ENCODE data around the gene ZNF865.
A peak's percentile ranks its signal among the peaks of the same experiment; 100 is the strongest.

The ZNF865 gene

DNA sequence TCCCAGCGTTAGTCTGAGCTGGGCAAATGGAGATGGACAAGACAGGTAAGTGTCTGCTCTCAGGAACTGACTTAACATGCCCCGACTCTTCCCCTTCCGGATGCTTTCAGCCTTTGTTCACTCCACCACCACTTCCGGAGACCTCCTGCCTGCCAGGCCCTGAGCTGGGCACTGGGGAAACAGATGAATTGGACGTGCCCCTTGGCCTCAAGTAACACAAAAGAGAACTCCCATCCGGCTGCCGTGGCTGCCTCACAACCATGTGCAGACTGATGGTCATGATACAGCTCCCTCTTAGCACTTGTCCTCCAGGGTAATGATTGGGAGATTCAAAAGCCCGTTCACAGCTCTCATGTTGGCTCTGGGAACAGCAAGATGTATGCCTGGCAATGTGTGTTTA is 12.0 kb downstream of the ZNF865 start:
- no peaks in the 10 kb centered on the region for H3K27me3 Mint-ChIP-seq
- DNase-seq: no peak
- ATAC-seq (replicated peaks): no peak
- no peak overlapping the region for H3K27ac Mint-ChIP-seq
- H3K36me3 Mint-ChIP-seq (ENCODE audit: insufficient read depth): peaks cover 17% of the 10 kb centered on the region
- H3K4me1 Mint-ChIP-seq (ENCODE audit: low read depth in 2 of 2): peaks cover 10 to 15% of the 10 kb centered on the region in 2 donors
- H3K4me3 Mint-ChIP-seq: no peak overlapping the region
- no peaks in the 10 kb centered on the region for H3K9me3 Mint-ChIP-seq

DNA sequence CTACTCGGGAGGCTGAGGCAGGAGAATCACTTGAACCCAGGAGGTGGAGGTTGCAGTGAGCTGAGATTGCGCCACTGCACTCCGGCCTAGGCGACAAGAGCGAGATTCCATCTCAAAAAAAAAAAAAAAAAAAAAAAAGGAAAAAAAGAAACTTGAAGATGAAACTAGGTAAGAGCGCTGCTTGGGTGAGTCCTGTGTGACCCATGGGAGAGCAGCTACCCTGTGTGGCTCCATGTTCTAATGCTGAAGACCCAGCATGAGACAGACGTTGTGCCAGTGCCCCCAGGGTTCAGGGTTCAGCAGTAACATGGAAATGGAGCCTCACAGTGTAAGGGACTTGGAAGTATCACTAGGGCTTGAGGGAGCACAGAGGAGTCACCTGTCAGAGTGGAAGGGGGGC is 13.0 kb downstream of the ZNF865 start:
- Mint-ChIP-seq H3K4me1 (ENCODE audit: low read depth in 2 of 2) (peaks cover 6 to 8% of the 10 kb centered on the region in 2 donors), H3K27ac (no peak overlapping the region), H3K4me3 (no peak overlapping the region), H3K9me3 (no peaks in the 10 kb centered on the region), H3K27me3 (no peaks in the 10 kb centered on the region), H3K36me3 (ENCODE audit: insufficient read depth) (peaks cover 17% of the 10 kb centered on the region)
- ATAC-seq (replicated peaks) (no peak), DNase-seq (no peak)

DNA sequence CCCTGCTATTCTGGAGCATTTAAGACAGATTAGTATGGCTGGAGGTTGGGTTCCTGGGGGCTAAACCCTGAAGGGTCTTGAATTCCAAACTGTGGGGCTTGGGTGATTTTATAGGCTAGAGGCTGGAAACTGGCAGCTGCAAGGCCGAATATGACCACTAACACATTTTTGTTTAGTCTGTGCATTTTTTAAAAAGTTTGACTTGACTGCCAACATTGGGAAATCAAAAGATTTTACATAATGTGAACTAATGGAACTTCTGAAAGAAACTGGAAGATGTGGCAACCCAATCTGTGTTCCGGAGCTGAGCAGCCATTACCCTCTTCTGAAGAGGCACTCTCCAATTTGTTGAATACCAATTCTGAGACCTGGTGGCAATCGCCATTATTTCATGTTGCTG is 13.8 kb downstream of the ZNF865 start:
- ATAC-seq (replicated peaks): no peak
- Mint-ChIP-seq H3K9me3 (no peaks in the 10 kb centered on the region), H3K27ac (no peak overlapping the region), H3K4me3 (no peak overlapping the region), H3K36me3 (ENCODE audit: insufficient read depth) (peaks cover 23% of the 10 kb centered on the region), H3K27me3 (no peaks in the 10 kb centered on the region), H3K4me1 (ENCODE audit: low read depth in 2 of 2) (peaks cover 11 to 13% of the 10 kb centered on the region in 2 donors)
- no peak for DNase-seq

DNA sequence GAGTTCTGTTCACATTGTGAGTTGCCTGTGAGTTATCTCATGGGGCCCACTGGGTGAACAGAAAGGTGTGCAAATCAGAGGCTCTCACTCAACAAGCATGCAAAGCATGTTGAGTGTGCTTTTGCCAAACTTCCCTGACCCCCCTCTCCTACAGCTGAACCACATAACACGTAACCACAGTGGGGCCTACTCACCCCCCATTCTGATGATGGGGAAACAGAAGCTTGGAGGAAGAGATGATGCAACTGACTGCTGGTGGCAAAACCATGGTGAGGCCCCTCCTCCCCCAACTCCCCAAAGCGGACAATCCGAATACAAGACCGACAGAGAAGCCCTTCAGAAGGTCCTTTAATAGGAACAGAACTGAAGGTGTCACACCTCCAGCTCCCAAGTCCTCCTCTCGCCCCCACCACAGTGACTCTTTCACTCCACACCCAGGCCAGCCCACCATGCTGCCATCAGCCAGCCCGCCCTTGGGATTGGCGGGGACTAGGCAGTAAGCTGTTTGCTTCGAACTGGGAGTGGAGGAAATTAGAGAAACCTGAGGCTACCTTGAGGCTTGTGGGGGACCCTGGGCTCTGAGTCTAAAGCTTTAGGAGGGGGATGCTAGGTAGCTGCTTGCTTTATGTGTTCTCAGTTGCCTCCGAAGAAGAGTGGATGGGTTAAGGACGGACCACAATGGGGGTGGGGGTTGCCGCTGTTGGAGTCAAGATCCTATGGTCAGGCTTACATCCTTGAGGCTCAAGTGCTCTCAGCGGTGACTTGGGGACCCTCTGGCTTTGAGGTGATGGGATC is 15.2 kb downstream of the ZNF865 start:
- Mint-ChIP-seq H3K4me3 (no peak overlapping the region), H3K36me3 (ENCODE audit: insufficient read depth) (peaks cover 32% of the 10 kb centered on the region), H3K27me3 (no peaks in the 10 kb centered on the region), H3K9me3 (no peaks in the 10 kb centered on the region), H3K27ac (peak overlapping the region in 1 of 2 donors; percentile 44), H3K4me1 (ENCODE audit: low read depth in 2 of 2) (peaks cover 14 to 21% of the 10 kb centered on the region in 2 donors)
- DNase-seq (no peak), ATAC-seq (replicated peaks) (no peak)

DNA sequence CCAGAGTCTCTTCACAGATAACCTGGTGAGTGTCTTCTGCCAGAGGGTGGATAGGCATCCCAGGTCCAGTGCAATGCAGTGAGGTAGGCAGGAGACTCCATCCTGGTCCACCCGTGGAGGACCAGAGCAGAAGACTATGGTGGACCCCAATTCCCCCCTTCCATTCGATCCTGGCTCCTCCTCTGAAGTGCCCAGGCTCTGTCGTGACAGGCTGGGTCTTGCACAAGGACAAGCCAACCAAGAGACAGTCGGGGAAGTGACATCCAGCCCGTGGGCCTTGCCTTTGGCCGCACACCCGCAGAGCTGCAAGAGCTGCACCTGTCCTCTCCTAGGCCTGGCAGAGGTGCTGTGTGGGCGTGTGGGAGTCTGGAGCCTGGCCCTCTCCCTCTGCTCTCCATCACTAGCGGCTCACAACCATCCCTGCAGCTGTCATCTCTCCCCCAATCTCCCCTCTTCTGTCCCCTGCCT is 15.8 kb downstream of the ZNF865 start:
- Mint-ChIP-seq H3K9me3 (no peaks in the 10 kb centered on the region), H3K27me3 (no peaks in the 10 kb centered on the region), H3K36me3 (ENCODE audit: insufficient read depth) (peaks cover 36% of the 10 kb centered on the region), H3K27ac (no peak overlapping the region), H3K4me3 (no peak overlapping the region), H3K4me1 (ENCODE audit: low read depth in 2 of 2) (peaks cover 15 to 26% of the 10 kb centered on the region in 2 donors)
- no peak for DNase-seq
- no peak for ATAC-seq (replicated peaks)

DNA sequence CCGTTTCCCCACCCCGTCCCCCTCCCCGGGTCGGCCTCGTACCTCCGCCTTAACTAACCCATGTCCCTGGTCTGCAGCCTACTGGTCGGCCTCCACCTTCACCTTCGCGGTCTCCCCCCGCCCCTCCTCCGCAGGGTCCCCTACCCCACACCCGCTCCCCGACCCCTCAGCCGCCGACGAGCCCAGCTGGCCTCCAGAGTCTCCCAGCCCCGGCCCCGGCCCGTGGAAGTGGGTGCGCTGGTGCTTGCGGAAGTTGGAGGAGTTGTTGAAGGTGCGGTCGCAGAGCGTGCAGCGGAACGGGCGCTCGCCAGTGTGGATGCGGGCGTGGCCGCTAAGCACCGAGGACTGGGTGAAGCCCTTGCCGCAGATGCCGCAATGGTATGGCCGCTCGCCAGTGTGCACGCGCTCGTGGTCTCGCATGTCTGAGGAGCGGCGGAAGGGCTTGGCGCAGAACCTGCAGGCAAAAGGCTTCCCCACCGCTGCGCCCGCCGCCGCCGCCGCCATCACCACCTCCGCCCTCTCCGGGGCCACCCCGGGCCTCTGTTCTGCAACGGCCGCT is 16.3 kb downstream of the ZNF865 start:
- Mint-ChIP-seq H3K4me3 (no peak overlapping the region), H3K27ac (no peak overlapping the region), H3K27me3 (no peaks in the 10 kb centered on the region)

DNA sequence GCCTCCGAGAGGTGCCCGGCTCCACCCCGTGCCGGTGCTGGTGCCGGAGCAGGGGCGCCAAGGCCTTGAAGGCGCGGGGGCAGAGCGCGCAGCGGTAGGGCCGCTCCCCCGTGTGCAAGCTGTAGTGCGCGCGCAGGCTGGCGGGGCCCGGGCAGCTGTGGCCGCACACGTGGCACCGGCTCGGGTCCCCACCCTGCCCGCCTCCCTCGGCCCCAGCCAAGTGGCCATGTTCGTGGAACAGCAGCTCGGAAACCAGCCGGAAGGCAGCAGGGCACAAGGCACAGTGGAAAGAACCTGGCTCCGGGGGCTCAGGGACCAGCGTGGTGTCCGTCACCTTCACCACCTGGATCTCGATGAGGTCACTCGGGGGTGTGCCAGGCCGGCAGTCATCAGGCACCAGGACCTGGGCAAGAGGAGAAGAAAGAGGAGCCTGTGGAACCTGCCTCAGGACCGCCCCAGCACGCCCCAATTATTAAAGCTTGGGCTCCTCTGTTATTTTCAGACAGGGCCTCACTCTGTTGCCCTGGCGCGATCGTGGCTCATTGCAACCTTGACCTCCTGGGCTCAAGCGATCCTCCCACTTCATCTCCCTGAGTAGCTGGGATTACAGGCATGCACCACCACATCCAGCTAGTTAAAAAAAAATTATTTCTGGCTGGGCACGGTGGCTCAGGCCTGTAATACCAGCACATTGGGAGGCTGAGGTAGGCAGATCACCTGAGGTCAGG is 17.0 kb downstream of the ZNF865 start:
- H3K4me1 Mint-ChIP-seq (ENCODE audit: low read depth in 2 of 2): peaks cover 25 to 35% of the 10 kb centered on the region in 2 donors
- DNase-seq (no peak), ATAC-seq (replicated peaks) (no peak)
- no peak overlapping the region for H3K27ac Mint-ChIP-seq
- H3K9me3 Mint-ChIP-seq: no peaks in the 10 kb centered on the region
- H3K4me3 Mint-ChIP-seq: no peak overlapping the region
- no peaks in the 10 kb centered on the region for H3K27me3 Mint-ChIP-seq
- H3K36me3 Mint-ChIP-seq (ENCODE audit: insufficient read depth): peaks cover 30% of the 10 kb centered on the region

More for the DNA sequence above, 16.3 kb downstream of the ZNF865 start:
- DNase-seq (no peak), ATAC-seq (replicated peaks) (no peak)
- no peaks in the 10 kb centered on the region for H3K9me3 Mint-ChIP-seq
- peaks cover 20 to 32% of the 10 kb centered on the region in 2 donors for H3K4me1 Mint-ChIP-seq (ENCODE audit: low read depth in 2 of 2)
- peaks cover 34% of the 10 kb centered on the region for H3K36me3 Mint-ChIP-seq (ENCODE audit: insufficient read depth)

DNA sequence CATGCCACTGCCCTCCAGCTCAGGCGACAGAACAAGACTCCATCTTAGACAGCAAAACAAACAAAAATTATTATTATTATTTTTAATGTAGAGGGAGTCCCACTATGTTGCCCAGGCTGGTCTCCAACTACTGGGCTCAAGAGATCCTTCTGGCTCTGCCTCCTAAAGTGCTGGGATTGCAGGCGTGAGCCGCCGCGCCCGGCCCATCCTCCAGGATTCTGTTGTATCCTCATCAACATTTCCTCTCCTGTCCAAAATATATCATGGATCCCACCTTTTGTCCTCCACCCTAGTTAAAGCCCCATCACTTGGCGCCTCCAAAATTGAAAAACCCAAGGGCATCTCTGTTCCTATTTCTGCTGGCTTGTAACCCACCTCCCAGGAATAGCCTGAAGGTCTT is 17.7 kb downstream of the ZNF865 start:
- Mint-ChIP-seq H3K4me1 (ENCODE audit: low read depth in 2 of 2) (peaks cover 25 to 35% of the 10 kb centered on the region in 2 donors), H3K27ac (no peak overlapping the region)

DNA sequence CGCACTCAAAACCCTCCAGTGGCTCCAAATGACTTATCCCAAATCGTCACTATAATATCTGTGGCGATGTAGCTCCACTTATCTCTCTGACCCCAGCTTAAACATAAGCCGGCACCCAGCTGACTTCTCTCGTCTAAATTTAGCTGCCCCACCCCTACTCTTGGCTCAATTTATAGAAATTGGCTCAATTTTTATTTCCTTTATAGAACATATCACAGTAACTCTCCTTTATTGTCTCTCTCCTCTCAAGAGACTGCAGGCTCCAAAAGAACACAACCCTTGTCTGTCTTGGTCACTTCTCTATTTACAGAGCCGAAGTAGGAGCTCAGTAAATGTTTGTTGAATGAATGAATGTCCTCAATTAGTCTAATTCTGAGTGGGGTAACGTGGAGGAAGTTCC is 18.1 kb downstream of the ZNF865 start:
- peak overlapping the region; percentile 85 for H3K4me3 Mint-ChIP-seq
- DNase-seq (no peak), ATAC-seq (replicated peaks) (no peak)
- H3K27ac Mint-ChIP-seq: peak overlapping the region; percentile 94 to 96
- no peaks in the 10 kb centered on the region for H3K9me3 Mint-ChIP-seq
- no peaks in the 10 kb centered on the region for H3K27me3 Mint-ChIP-seq
- H3K4me1 Mint-ChIP-seq (ENCODE audit: low read depth in 2 of 2): peaks cover 23 to 35% of the 10 kb centered on the region in 2 donors
- peaks cover 24% of the 10 kb centered on the region for H3K36me3 Mint-ChIP-seq (ENCODE audit: insufficient read depth)

More for the DNA sequence above, 17.7 kb downstream of the ZNF865 start:
- DNase-seq (no peak), ATAC-seq (replicated peaks) (no peak)
- H3K27me3 Mint-ChIP-seq: no peaks in the 10 kb centered on the region
- no peaks in the 10 kb centered on the region for H3K9me3 Mint-ChIP-seq
- H3K36me3 Mint-ChIP-seq (ENCODE audit: insufficient read depth): peaks cover 26% of the 10 kb centered on the region
- no peak overlapping the region for H3K4me3 Mint-ChIP-seq

DNA sequence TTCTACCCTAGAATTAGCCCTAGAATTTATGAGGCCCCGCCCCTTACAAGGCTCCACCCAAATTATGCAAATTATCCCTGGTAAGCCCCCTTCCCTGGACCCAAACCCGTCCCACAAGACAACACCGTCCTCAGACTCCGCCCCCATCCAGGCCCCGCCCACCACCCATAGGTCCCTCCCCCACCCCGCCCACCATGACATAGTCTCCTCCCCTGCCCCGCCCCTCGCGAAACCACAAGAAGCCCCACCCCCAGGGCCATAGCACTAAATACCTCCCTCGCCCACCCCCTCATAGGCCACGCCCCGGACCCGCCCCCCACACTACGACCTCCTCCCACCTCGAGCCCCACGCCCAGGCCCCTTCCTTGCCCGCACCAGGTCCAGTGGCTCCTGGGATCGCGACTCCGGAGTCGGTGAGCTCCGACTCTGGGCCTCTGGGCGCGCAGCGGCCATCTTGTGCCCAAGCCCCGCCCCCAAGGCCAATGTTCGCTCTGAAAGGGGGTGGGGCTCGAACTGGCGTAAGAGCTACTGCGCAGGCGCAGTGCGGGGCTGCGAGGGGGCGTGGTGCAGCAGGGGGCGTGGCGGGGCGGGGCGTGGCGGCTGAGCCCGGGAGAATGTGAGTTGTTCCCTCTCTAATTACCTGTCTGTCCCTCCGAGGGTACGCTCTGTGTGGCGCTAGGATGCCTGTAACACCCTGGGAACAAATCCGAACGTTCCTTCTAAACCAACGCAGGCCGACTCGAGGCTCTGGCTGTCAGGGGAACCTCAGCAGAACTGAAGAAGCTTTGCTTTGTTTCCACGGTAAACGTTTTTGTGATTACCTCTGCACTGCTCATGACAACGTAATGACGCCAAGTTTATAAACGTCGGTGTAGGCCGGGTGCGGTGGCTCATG is 18.9 kb downstream of the ZNF865 start, which contains the start of gene ZNF784:
Gene ZNF784 (minus strand): TSS at position 458 of the 895 bp plus-strand sequence. CDS start 5 bp downstream, at position 453.
- no peaks in the 10 kb centered on the region for H3K27me3 Mint-ChIP-seq
- peak within 1 kb of the TSS; percentile 85 for H3K4me3 Mint-ChIP-seq
- H3K4me1 Mint-ChIP-seq (ENCODE audit: low read depth in 2 of 2): peaks cover 22 to 35% of the 10 kb centered on the region in 2 donors
- H3K9me3 Mint-ChIP-seq: no peaks in the 10 kb centered on the region
- H3K36me3 Mint-ChIP-seq (ENCODE audit: insufficient read depth): peaks cover 21% of the 10 kb centered on the region
- DNase-seq (peak; percentile 92 to 94 (median 93)), ATAC-seq (replicated peaks) (peak; percentile 65)
- peak within 1 kb of the TSS; percentile 94 to 96 for H3K27ac Mint-ChIP-seq

DNA sequence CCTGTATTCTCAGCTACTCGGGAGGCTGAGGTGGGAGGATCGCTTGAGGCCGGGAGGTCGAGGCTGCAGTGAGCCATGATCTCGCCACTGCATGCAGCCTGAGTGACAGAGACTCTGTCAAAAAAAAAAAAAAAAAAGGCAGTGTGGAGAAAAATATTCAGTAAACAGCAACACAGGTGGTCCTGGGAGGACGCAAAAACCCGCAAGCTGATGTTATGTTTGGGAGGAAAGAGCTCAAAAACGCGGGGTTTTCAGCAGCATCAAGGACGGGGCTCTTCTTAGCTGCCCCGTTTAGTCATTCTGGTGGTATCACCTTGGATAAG is 19.5 kb downstream of the ZNF865 start:
- ATAC-seq (replicated peaks) (no peak), DNase-seq (no peak)
- no peaks in the 10 kb centered on the region for H3K9me3 Mint-ChIP-seq
- H3K4me3 Mint-ChIP-seq: peak overlapping the region; percentile 85
- H3K4me1 Mint-ChIP-seq (ENCODE audit: low read depth in 2 of 2): peaks cover 22 to 35% of the 10 kb centered on the region in 2 donors
- peak overlapping the region; percentile 94 to 96 for H3K27ac Mint-ChIP-seq
- no peaks in the 10 kb centered on the region for H3K27me3 Mint-ChIP-seq
- H3K36me3 Mint-ChIP-seq (ENCODE audit: insufficient read depth): peaks cover 21% of the 10 kb centered on the region

DNA sequence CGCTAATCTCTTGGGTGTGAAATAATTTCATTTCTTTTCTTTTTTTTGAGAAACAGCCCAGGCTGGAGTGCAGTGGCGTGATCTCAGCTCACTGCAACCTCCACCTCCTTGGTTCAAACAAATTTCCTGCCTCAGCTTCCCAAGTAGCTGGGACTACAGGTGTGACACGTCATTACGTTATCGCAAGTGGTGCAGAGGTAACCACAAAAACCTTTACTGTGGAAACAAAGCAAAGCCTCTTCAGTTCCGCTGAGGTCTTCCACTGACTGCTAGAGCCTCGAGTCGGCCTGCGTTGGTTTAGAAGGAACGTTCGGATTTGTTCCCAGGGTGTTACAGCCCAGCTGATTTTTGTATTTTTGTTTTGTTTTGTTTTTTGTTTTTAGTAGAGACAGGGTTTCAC is 20.9 kb downstream of the ZNF865 start:
- H3K27me3 Mint-ChIP-seq: no peaks in the 10 kb centered on the region
- peak; percentile 47 to 53 (median 53) for DNase-seq
- H3K9me3 Mint-ChIP-seq: no peaks in the 10 kb centered on the region
- H3K4me1 Mint-ChIP-seq (ENCODE audit: low read depth in 2 of 2): peaks cover 18 to 33% of the 10 kb centered on the region in 2 donors
- ATAC-seq (replicated peaks): peak; percentile 74
- peak overlapping the region; percentile 58 to 85 for H3K27ac Mint-ChIP-seq
- peaks cover 22% of the 10 kb centered on the region for H3K36me3 Mint-ChIP-seq (ENCODE audit: insufficient read depth)
- H3K4me3 Mint-ChIP-seq: peak overlapping the region; percentile 69 to 73

DNA sequence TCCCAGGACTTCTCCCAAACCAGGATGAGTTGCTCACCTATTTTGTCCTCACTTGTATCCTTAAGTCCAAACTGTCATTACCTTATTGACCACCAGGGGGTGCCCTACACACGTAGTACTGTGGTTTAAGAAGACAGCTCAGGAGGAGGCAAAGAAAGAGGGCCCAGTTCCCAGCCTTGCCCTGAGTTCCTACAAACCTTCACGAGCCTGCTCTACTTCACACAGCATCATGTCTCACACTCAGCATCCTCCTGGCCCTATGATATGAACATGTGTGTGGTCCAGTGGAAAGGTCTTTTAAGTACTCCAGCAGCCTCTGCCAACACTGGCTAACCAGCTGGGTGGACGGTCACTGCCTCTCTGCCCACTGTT is 27.0 kb downstream of the ZNF865 start:
- DNase-seq (peak; percentile 91 to 95 (median 93)), ATAC-seq (replicated peaks) (peak; percentile 55)
- no peaks in the 10 kb centered on the region for H3K9me3 Mint-ChIP-seq
- H3K27me3 Mint-ChIP-seq: no peaks in the 10 kb centered on the region
- H3K27ac Mint-ChIP-seq: peak overlapping the region; percentile 16 to 21
- peak overlapping the region in 1 of 2 donors; percentile 1 for H3K4me3 Mint-ChIP-seq
- peaks cover 38 to 43% of the 10 kb centered on the region in 2 donors for H3K4me1 Mint-ChIP-seq (ENCODE audit: low read depth in 2 of 2)
- peaks cover 41% of the 10 kb centered on the region for H3K36me3 Mint-ChIP-seq (ENCODE audit: insufficient read depth)
